ENCODE results near the gene ADSS1.

ADSS1 gene

DNA sequence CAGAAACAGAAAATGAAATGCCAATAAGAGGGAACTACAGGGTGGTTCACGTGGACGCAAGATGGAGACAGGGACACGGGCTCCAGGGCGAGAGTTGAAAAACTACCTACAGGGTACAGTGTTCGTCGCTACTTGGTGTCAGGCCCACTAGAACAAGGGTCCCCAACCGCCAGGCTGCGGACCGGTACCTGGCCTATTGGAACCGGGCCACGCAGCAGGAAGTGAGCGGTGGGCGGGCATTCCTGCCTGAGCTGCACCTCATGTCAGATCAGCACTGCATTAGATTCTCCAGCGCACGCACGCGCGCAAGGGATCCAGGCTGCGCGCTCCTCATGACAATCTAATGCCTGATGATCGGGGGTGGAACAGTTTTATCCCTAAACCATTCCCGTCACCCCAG lies 19.8 kb upstream of the ADSS1 start:
- peaks cover 27% of the 10 kb centered on the region for H3K36me3 ChIP-seq (ENCODE audit: insufficient read depth, low read length)
- no peaks in the 10 kb centered on the region for H3K4me1 ChIP-seq (ENCODE audit: insufficient read depth, low read length, poor library complexity, severe bottlenecking)
- no peak overlapping the region for H3K4me2 ChIP-seq (ENCODE audit: low read depth, low read length, poor library complexity, severe bottlenecking)
- H3K79me2 ChIP-seq (ENCODE audit: insufficient read depth, low read length) = no peaks in the 10 kb centered on the region
- TF ChIP-seq, protein P1, sequence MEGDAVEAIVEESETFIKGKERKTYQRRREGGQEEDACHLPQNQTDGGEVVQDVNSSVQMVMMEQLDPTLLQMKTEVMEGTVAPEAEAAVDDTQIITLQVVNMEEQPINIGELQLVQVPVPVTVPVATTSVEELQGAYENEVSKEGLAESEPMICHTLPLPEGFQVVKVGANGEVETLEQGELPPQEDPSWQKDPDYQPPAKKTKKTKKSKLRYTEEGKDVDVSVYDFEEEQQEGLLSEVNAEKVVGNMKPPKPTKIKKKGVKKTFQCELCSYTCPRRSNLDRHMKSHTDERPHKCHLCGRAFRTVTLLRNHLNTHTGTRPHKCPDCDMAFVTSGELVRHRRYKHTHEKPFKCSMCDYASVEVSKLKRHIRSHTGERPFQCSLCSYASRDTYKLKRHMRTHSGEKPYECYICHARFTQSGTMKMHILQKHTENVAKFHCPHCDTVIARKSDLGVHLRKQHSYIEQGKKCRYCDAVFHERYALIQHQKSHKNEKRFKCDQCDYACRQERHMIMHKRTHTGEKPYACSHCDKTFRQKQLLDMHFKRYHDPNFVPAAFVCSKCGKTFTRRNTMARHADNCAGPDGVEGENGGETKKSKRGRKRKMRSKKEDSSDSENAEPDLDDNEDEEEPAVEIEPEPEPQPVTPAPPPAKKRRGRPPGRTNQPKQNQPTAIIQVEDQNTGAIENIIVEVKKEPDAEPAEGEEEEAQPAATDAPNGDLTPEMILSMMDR (conservative IDR thresholded peaks at IDR 0.05; ENCODE audit: low read length) = no peak
- TF ChIP-seq EZH2phosphoT487 (IDR thresholded peaks at IDR 0.05; ENCODE audit: borderline replicate concordance) = no peak
- H3K9me3 ChIP-seq (ENCODE audit: insufficient read depth, low read depth, low read length) = no peaks in the 10 kb centered on the region
- no peaks in the 10 kb centered on the region for H3K27me3 ChIP-seq (ENCODE audit: insufficient read depth, low read length, poor library complexity, severe bottlenecking)
- no peak overlapping the region for H2AFZ ChIP-seq (ENCODE audit: low read length)
- no peaks in the 10 kb centered on the region for H3F3A ChIP-seq (ENCODE audit: low read depth)
- no peak overlapping the region for H3K9ac ChIP-seq (ENCODE audit: low read depth, low read length, poor library complexity, severe bottlenecking)
- H4K20me1 ChIP-seq (ENCODE audit: insufficient read depth, low read length, poor library complexity, severe bottlenecking) = no peaks in the 10 kb centered on the region
- no peaks in the 10 kb centered on the region for H3K9me2 ChIP-seq (replicated peaks; ENCODE audit: low read depth, low read length)
- no peak overlapping the region for H3K4me3 ChIP-seq (ENCODE audit: low read length, poor library complexity, severe bottlenecking)

DNA sequence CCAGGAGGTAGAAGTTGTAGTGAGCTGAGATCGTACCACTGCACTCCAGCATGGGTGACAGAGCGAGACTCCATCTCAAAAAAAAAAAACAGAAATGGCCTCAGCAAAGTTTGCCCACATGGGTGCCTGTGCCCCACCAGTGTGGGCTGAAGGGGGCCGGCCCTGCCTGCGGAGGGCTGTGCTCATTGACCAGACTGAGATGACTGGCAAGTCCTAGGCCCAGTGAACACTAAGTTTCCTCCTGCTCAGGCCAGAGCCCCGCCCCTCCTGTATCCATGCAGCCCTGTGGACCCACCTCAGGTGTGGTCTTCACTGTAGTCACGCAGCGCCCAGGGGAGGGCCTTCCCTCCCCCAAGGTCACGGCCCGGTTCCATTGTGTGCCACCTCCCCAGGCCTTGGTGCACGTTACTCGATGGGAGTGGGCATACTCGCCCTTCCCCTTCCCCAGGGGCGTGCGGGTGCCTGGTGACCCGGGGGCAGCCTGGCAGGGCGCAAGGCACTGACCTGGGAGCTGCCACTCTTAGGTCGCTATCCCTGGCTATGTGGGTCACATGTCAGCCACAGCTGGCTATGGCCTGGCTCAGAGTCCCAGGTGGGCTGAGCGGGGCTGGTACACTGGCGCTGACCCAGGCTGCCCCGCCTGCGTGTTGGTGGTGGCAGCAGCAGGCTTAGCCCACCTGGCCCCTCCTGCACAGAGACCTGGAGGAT lies 18.5 kb upstream of the ADSS1 start:
- no peaks in the 10 kb centered on the region for H3K9me3 ChIP-seq (ENCODE audit: insufficient read depth, low read depth, low read length)
- no peaks in the 10 kb centered on the region for H3K27me3 ChIP-seq (ENCODE audit: insufficient read depth, low read length, poor library complexity, severe bottlenecking)
- H3K36me3 ChIP-seq (ENCODE audit: insufficient read depth, low read length) = peaks cover 27% of the 10 kb centered on the region
- H2AFZ ChIP-seq (ENCODE audit: low read length) = no peak overlapping the region
- no peak overlapping the region for H3K9ac ChIP-seq (ENCODE audit: low read depth, low read length, poor library complexity, severe bottlenecking)
- no peaks in the 10 kb centered on the region for H3K4me1 ChIP-seq (ENCODE audit: insufficient read depth, low read length, poor library complexity, severe bottlenecking)
- no peaks in the 10 kb centered on the region for H3K79me2 ChIP-seq (ENCODE audit: insufficient read depth, low read length)
- H3F3A ChIP-seq (ENCODE audit: low read depth) = no peaks in the 10 kb centered on the region
- no peaks in the 10 kb centered on the region for H4K20me1 ChIP-seq (ENCODE audit: insufficient read depth, low read length, poor library complexity, severe bottlenecking)
- no peak overlapping the region for H3K4me3 ChIP-seq (ENCODE audit: low read length, poor library complexity, severe bottlenecking)
- no peak overlapping the region for H3K4me2 ChIP-seq (ENCODE audit: low read depth, low read length, poor library complexity, severe bottlenecking)
- H3K9me2 ChIP-seq (replicated peaks; ENCODE audit: low read depth, low read length) = no peaks in the 10 kb centered on the region
- TF ChIP-seq, protein P1 (conservative IDR thresholded peaks at IDR 0.05; ENCODE audit: low read length) = no peak
- no peak for TF ChIP-seq EZH2phosphoT487 (IDR thresholded peaks at IDR 0.05; ENCODE audit: borderline replicate concordance)

DNA sequence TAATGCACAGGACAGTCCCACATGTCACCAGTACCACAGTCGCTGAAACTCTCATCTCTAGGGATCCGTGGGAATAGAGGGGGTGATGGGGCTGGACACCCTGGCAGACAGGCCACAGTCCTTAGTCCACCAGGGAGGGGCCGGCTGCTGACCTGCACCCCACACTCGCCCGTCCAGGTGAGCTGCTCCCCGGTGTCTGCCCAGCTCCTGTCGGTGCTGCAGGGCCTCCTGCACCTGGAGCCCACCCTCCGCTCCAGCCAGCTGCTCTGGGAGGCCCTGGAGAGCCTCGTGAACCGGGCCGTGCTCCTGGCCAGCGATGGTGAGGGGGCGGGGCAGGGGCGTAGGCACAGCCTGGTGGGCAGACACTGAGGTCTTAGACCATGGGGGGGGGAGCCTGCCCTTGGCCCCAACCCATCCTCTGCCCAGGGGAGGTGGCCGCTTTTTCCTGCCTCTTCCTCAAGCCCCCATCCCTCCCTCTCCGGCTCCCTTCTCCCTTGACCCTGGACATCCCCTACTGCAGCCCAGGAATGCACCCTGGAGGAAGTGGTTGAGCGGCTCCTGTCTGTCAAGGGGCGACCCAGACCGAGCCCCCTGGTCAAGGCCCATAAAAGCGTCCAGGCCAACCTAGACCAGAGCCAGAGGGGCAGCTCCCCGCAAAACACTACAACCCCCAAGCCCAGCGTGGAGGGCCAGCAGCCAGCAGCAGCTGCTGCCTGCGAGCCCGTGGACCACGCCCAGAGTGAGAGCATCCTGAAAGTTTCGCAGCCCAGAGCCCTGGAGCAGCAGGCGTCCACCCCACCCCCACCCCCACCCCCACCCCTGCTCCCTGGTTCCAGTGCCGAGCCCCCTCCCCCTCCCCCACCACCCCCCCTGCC lies 17.1 kb upstream of the ADSS1 start:
- Histone ChIP-seq H2AFZ (ENCODE audit: low read length) (no peak overlapping the region), H3K27me3 (ENCODE audit: insufficient read depth, low read length, poor library complexity, severe bottlenecking) (no peaks in the 10 kb centered on the region), H3K79me2 (ENCODE audit: insufficient read depth, low read length) (no peaks in the 10 kb centered on the region), H3K4me1 (ENCODE audit: insufficient read depth, low read length, poor library complexity, severe bottlenecking) (no peaks in the 10 kb centered on the region), H3F3A (ENCODE audit: low read depth) (no peaks in the 10 kb centered on the region), H4K20me1 (ENCODE audit: insufficient read depth, low read length, poor library complexity, severe bottlenecking) (no peaks in the 10 kb centered on the region), H3K36me3 (ENCODE audit: insufficient read depth, low read length) (peaks cover 22% of the 10 kb centered on the region), H3K9ac (ENCODE audit: low read depth, low read length, poor library complexity, severe bottlenecking) (no peak overlapping the region), H3K4me2 (ENCODE audit: low read depth, low read length, poor library complexity, severe bottlenecking) (no peak overlapping the region), H3K9me2 (replicated peaks; ENCODE audit: low read depth, low read length) (no peaks in the 10 kb centered on the region), H3K4me3 (ENCODE audit: low read length, poor library complexity, severe bottlenecking) (no peak overlapping the region), H3K9me3 (ENCODE audit: insufficient read depth, low read depth, low read length) (no peaks in the 10 kb centered on the region)
- TF ChIP-seq EZH2phosphoT487 (IDR thresholded peaks at IDR 0.05; ENCODE audit: borderline replicate concordance) = no peak
- TF ChIP-seq, protein P1 (conservative IDR thresholded peaks at IDR 0.05; ENCODE audit: low read length) = no peak

All from Loucy (cell line).